Keratinocyte (primary cell): Measurements from ENCODE around the gene MAST3.

ENCODE experiments used
- CTCF ChIP-seq, 3 experiments: IDR thresholded peaks in 1 of 3; conservative IDR thresholded peaks in 1 of 3; optimal IDR thresholded peaks in 1 of 3; 2 replicates in 2 of 3; 3 replicates in 1 of 3; pipeline versions ENCODE3 to v1.5.1; 2011; ENCODE audit warnings: low read length in 3 of 3, mild to moderate bottlenecking in 3 of 3, moderate library complexity in 2 of 3, control low read depth in 1 of 3, inconsistent platforms in 1 of 3; ENCODE audit not compliant: insufficient read depth in 2 of 3; ENCODE audit errors: extremely low read depth in 1 of 3
- EZH2 ChIP-seq: IDR thresholded peaks from one replicate; pipeline ENCODE4 v1.6.1; 2012; ENCODE audit warnings: inconsistent platforms, mild to moderate bottlenecking, low read length, moderate library complexity

- TF ChIP-seq CTCF (optimal IDR thresholded peaks at IDR 0.05 in 1 of 3, IDR thresholded peaks at IDR 0.05 in 1 of 3, conservative IDR thresholded peaks at IDR 0.05 in 1 of 3; ENCODE audit: extremely low read depth in 1 of 3, insufficient read depth in 2 of 3, low read length in 3 of 3) (no peak), EZH2 (no peak)
These were observed 38.3 kb upstream of the MAST3 start for GRCh38 chr19:18059297-18059696.
